ENCODE data around the gene POC1B. TPM values are rescaled to one million over a fixed set of nuclear protein-coding genes. Genes with fewer than 3 reads are reported as not detected.
A peak's percentile ranks its signal among the peaks of the same experiment; 100 is the strongest.

Gene POC1B
- total RNA-seq, 4 donors from 2014 or later: 17.9 to 34.8 (median 23.6) TPM

GRCh38 chr12:89514751-89515150 is 11.1 kb downstream of the POC1B start:
- TF ChIP-seq, protein P1, sequence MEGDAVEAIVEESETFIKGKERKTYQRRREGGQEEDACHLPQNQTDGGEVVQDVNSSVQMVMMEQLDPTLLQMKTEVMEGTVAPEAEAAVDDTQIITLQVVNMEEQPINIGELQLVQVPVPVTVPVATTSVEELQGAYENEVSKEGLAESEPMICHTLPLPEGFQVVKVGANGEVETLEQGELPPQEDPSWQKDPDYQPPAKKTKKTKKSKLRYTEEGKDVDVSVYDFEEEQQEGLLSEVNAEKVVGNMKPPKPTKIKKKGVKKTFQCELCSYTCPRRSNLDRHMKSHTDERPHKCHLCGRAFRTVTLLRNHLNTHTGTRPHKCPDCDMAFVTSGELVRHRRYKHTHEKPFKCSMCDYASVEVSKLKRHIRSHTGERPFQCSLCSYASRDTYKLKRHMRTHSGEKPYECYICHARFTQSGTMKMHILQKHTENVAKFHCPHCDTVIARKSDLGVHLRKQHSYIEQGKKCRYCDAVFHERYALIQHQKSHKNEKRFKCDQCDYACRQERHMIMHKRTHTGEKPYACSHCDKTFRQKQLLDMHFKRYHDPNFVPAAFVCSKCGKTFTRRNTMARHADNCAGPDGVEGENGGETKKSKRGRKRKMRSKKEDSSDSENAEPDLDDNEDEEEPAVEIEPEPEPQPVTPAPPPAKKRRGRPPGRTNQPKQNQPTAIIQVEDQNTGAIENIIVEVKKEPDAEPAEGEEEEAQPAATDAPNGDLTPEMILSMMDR (IDR thresholded peaks at IDR 0.05): no peak
- ATAC-seq (ENCODE audit: low FRiP score) (no peak), DNase-seq (ENCODE audit: low spot score) (no peak)

DNA sequence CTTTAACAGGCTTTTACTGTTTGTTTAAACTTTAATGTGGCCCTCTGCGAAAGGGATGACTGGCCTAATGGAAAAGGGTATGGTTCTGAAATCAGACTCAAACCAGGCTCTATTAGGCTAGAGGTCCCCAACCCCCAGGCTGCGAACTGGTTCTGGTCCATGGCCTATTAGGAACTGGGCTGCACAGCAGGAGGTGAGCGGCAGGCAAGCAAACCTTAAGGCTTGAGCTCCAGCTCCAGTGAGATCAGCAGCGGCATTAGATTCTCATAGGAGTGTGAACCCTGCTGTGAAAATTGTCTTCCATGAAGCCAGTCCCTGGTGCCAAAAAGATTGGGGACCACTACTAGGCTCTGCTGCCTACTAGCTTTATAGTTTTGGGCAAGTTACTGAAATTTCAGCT is 12.3 kb downstream of the POC1B start:
- ATAC-seq (ENCODE audit: low FRiP score) (no peak), DNase-seq (ENCODE audit: low spot score) (no peak)
- TF ChIP-seq, protein P1 (IDR thresholded peaks at IDR 0.05): no peak

GRCh38 chr12:89507015-89507824 is 18.6 kb downstream of the POC1B start:
- TF ChIP-seq, protein P1 (IDR thresholded peaks at IDR 0.05): no peak
- DNase-seq (ENCODE audit: low spot score) (no peak), ATAC-seq (ENCODE audit: low FRiP score) (peak; percentile 71)

DNA sequence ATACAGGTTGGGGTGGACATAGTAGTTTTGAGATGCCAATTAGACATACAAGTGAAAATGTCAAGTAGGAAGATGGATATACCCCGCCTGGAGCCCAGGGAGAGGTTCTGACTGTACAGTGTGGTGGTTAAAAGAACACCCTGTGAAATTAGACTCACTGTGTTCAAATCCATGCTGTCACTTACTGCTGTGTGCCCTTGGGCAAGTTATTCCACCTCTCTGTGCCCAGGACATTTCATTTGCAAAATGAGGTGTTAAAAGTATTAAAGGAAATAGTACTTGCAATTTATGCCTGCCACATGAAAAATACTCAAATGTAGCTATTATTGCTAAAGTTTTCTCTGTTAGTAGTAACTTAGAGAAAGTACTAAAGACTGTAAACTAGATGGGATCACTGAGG is 19.8 kb downstream of the POC1B start:
- DNase-seq (ENCODE audit: low spot score) (no peak), ATAC-seq (ENCODE audit: low FRiP score) (no peak)
- TF ChIP-seq, protein P1 (IDR thresholded peaks at IDR 0.05): no peak

- DNase-seq (ENCODE audit: low spot score) (no peak), ATAC-seq (ENCODE audit: low FRiP score) (no peak)
- TF ChIP-seq, protein P1 (IDR thresholded peaks at IDR 0.05): no peak
Observed at GRCh38 chr12:89504560-89505346, 21.1 kb downstream of the POC1B start.

DNA sequence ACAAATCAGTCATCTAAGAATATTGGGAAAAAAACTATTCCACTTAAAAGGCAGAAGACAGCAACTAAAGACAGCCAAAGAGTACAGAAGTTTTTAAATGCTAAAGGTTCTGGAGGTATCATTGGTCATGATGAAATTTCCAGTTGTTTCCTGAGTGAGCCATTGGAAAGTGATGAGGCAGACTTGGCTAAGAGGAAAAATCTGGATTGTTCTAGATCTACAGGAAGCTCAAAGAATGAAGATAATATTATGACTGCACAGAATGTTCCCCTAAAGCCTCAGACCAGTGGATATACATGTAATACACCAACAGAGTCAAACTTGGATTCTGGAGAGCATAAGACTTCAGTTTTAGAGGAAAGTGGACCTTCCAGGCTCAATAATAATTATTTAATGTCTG is 24.1 kb downstream of the POC1B start:
- TF ChIP-seq, protein P1 (IDR thresholded peaks at IDR 0.05): no peak
- peak; percentile 23 for ATAC-seq (ENCODE audit: low FRiP score)

More for the DNA sequence above, 24.1 kb downstream of the POC1B start:
- DNase-seq (ENCODE audit: low spot score): no peak
